Right lobe of liver (tissue), 4 donors: ENCODE data around the gene ITPR2.

ENCODE experiments used
- POLR2A ChIP-seq: fragments of 450-650 bp; IDR thresholded peaks from one replicate; pipeline ENCODE4 v1.6.1; 2017; ENCODE audit warnings: antibody characterized with exemption, mild to moderate bottlenecking
- TF ChIP-seq, protein P1 (sequence below), 4 donors: fragments of 200-600 bp in 3 of 4; fragments of 450-650 bp in 1 of 4; IDR thresholded peaks; one replicate each; pipeline versions ENCODE4 v1.5.1 to v1.8.0; 2016 to 2022; ENCODE audit warnings: antibody characterized with exemption in 4 of 4, mild to moderate bottlenecking in 2 of 4
- donor health status: DM: no; HTN: no; CAD: no.
- donor health status: DM: no; HTN: no; CAD: no.
- donor health status: DM: no; HTN: yes; CAD: no.

DNA sequence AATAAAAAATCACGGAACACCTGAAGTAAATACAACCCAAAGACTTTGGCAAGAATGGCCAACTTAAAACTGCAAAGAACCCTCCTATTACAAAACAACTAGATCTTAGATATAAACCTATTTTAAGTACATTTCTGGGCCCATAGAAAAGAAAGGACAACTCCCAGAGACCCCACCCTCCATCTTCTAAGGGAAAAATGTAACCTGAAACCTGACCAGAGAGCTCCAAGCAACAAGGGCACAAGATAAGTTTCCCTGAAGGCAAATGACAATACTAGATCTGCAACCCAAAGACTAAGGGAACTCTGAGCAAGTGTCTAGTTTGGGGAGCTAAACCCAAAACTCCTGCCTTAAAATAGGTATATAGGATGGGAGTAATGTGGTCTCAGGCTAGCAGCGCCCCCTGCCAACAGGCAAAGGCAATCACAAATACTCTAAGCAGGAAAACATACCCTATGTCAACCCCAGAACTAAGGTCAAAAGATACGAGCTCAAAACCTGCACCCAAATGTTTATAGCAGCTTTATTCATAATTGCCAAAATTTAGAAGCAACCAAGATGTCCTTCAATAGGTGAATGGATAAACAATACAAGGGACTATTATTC is 218.9 kb downstream of the ITPR2 start:
- TF ChIP-seq, protein P1, sequence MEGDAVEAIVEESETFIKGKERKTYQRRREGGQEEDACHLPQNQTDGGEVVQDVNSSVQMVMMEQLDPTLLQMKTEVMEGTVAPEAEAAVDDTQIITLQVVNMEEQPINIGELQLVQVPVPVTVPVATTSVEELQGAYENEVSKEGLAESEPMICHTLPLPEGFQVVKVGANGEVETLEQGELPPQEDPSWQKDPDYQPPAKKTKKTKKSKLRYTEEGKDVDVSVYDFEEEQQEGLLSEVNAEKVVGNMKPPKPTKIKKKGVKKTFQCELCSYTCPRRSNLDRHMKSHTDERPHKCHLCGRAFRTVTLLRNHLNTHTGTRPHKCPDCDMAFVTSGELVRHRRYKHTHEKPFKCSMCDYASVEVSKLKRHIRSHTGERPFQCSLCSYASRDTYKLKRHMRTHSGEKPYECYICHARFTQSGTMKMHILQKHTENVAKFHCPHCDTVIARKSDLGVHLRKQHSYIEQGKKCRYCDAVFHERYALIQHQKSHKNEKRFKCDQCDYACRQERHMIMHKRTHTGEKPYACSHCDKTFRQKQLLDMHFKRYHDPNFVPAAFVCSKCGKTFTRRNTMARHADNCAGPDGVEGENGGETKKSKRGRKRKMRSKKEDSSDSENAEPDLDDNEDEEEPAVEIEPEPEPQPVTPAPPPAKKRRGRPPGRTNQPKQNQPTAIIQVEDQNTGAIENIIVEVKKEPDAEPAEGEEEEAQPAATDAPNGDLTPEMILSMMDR (IDR thresholded peaks at IDR 0.05): peak; percentile 21 to 33 (median 26)
- no peak for TF ChIP-seq POLR2A
